HUES6 (cell line): ENCODE data around the gene SUPT3H.

ENCODE experiments used
- H3K27ac ChIP-seq: 2 replicates; pipeline ENCODE4 v1.7.0; 2013; ENCODE audit warnings: low read depth, mild to moderate bottlenecking, low read length, inconsistent platforms
- H3K27me3 ChIP-seq: 2 replicates; pipeline ENCODE4 v1.6.1; 2013; ENCODE audit warnings: low read length; ENCODE audit not compliant: control insufficient read depth, insufficient read depth
- H3K36me3 ChIP-seq: 2 replicates; pipeline ENCODE4 v1.6.1; 2013; ENCODE audit warnings: low read length; ENCODE audit not compliant: control insufficient read depth, insufficient read depth
- H3K4me1 ChIP-seq: 2 replicates; pipeline ENCODE4 v1.6.1; 2013; ENCODE audit warnings: low read length; ENCODE audit not compliant: control insufficient read depth, insufficient read depth
- H3K4me3 ChIP-seq: 2 replicates; pipeline ENCODE4 v1.5.1; 2013; ENCODE audit warnings: low read depth, low read length
- H3K9ac ChIP-seq: one replicate; pipeline ENCODE4 v1.6.1; 2013; ENCODE audit warnings: mild to moderate bottlenecking, low read length
- H3K9me3 ChIP-seq: 2 replicates; pipeline ENCODE4 v1.6.1; 2013; ENCODE audit warnings: low read depth, low read length; ENCODE audit not compliant: control insufficient read depth, insufficient read depth

The SUPT3H gene

GRCh38 chr6:45002390-45003105 lies 375.2 kb downstream of the SUPT3H start:
- H3K9ac ChIP-seq: no peak overlapping the region
- H3K27ac ChIP-seq: no peak overlapping the region
- H3K27me3 ChIP-seq: no peaks in the 10 kb centered on the region

DNA sequence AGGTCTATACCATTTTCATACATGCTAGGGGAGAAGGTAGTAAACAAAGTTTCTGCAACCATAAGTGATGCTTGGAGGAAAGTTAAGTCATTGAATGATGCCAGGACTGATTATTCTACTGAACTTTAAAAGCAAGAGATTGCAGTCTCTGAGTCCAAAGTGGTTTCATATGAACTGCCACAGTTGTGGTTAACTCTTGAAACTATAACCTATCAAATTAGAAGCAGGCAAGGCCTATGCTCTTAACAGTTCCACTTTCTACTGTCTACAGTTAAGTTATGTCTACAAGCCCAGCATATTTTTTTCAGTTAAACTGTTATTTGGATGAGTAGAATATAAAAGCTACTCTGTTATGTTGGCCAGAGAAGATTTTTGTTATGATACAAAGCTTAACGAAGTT lies 376.1 kb downstream of the SUPT3H start:
- Histone ChIP-seq H3K4me1 (no peaks in the 10 kb centered on the region), H3K9ac (no peak overlapping the region), H3K9me3 (no peaks in the 10 kb centered on the region; the same call in 1 of the 2 replicates), H3K4me3 (no peak overlapping the region), H3K27me3 (no peaks in the 10 kb centered on the region), H3K36me3 (no peaks in the 10 kb centered on the region), H3K27ac (no peak overlapping the region)

More at GRCh38 chr6:45002390-45003105, 375.2 kb downstream of the SUPT3H start:
- Histone ChIP-seq H3K4me3 (no peak overlapping the region), H3K4me1 (no peaks in the 10 kb centered on the region), H3K36me3 (no peaks in the 10 kb centered on the region), H3K9me3 (no peaks in the 10 kb centered on the region; the same call in 1 of the 2 replicates)

GRCh38 chr6:45000833-45001232 lies 376.9 kb downstream of the SUPT3H start:
- no peak overlapping the region for H3K27ac ChIP-seq
- H3K9ac ChIP-seq: no peak overlapping the region
- no peaks in the 10 kb centered on the region; the same call in 1 of the 2 replicates for H3K9me3 ChIP-seq
- H3K4me1 ChIP-seq: no peaks in the 10 kb centered on the region
- no peak overlapping the region for H3K4me3 ChIP-seq
- no peaks in the 10 kb centered on the region for H3K36me3 ChIP-seq
- no peaks in the 10 kb centered on the region for H3K27me3 ChIP-seq

DNA sequence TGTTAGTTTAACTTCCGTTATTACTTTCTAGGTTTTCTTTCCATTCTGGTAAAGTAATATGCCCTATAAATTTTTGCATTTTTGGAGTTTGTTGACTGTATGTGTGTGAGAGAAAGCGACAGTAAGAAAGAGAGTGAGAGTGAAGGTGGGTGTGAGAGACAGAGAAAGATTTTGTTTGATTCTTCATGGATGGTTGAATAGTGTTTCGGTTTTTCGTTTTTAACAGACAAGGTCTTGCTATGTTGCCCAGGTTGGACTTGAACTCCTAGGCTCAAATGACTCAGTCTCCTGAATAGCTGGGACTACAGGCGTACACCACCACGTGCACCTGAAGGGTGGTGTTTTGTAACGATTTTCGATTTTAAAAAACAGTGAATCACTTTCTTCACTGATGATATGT lies 378.7 kb downstream of the SUPT3H start:
- Histone ChIP-seq H3K36me3 (no peaks in the 10 kb centered on the region), H3K9ac (no peak overlapping the region), H3K27me3 (no peaks in the 10 kb centered on the region), H3K4me3 (no peak overlapping the region), H3K9me3 (no peaks in the 10 kb centered on the region), H3K4me1 (no peaks in the 10 kb centered on the region), H3K27ac (no peak overlapping the region)

- H3K4me3 ChIP-seq: no peak overlapping the region
- no peaks in the 10 kb centered on the region for H3K4me1 ChIP-seq
- no peak overlapping the region for H3K27ac ChIP-seq
Observed at GRCh38 chr6:44995486-44996132, 382.1 kb downstream of the SUPT3H start.

DNA sequence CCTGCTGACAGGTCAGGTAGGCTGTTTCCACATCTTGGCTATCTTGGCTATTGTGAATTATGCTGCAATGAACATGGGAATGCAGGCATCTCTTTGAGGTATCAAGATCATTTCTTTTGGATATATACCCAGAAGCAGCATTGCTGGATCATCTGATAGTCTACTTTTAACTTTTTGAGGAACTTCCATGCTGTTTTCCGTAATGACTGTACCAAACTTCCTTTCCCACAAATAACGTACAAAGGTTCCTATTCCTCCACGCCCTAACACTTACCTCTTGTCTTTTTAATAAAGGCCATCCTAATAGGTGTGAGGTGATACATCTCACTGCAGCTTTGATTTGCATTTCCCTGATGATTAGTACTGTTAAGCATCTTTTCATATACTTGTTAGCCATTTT lies 388.3 kb downstream of the SUPT3H start:
- H3K36me3 ChIP-seq: no peaks in the 10 kb centered on the region
- H3K27me3 ChIP-seq: no peaks in the 10 kb centered on the region
- H3K4me1 ChIP-seq: no peaks in the 10 kb centered on the region
- H3K27ac ChIP-seq: no peak overlapping the region
- no peaks in the 10 kb centered on the region for H3K9me3 ChIP-seq
- H3K4me3 ChIP-seq: no peak overlapping the region
- H3K9ac ChIP-seq: no peak overlapping the region

More at GRCh38 chr6:44995486-44996132, 382.1 kb downstream of the SUPT3H start:
- H3K9ac ChIP-seq: no peak overlapping the region
- no peaks in the 10 kb centered on the region for H3K27me3 ChIP-seq
- no peaks in the 10 kb centered on the region for H3K36me3 ChIP-seq
- H3K9me3 ChIP-seq: no peaks in the 10 kb centered on the region

GRCh38 chr6:44985006-44985405 lies 392.7 kb downstream of the SUPT3H start:
- Histone ChIP-seq H3K27me3 (no peaks in the 10 kb centered on the region), H3K9me3 (no peaks in the 10 kb centered on the region), H3K4me1 (no peaks in the 10 kb centered on the region), H3K27ac (no peak overlapping the region), H3K4me3 (no peak overlapping the region), H3K9ac (no peak overlapping the region), H3K36me3 (no peaks in the 10 kb centered on the region)

GRCh38 chr6:44983467-44984365 lies 394.0 kb downstream of the SUPT3H start:
- Histone ChIP-seq H3K4me3 (no peak overlapping the region), H3K27me3 (no peaks in the 10 kb centered on the region), H3K9me3 (no peaks in the 10 kb centered on the region), H3K36me3 (no peaks in the 10 kb centered on the region), H3K27ac (no peak overlapping the region), H3K9ac (no peak overlapping the region), H3K4me1 (no peaks in the 10 kb centered on the region)

GRCh38 chr6:44980841-44981240 lies 396.9 kb downstream of the SUPT3H start:
- Histone ChIP-seq H3K27ac (no peak overlapping the region), H3K9ac (no peak overlapping the region), H3K4me1 (no peaks in the 10 kb centered on the region), H3K4me3 (no peak overlapping the region), H3K36me3 (no peaks in the 10 kb centered on the region), H3K27me3 (no peaks in the 10 kb centered on the region), H3K9me3 (no peaks in the 10 kb centered on the region)

DNA sequence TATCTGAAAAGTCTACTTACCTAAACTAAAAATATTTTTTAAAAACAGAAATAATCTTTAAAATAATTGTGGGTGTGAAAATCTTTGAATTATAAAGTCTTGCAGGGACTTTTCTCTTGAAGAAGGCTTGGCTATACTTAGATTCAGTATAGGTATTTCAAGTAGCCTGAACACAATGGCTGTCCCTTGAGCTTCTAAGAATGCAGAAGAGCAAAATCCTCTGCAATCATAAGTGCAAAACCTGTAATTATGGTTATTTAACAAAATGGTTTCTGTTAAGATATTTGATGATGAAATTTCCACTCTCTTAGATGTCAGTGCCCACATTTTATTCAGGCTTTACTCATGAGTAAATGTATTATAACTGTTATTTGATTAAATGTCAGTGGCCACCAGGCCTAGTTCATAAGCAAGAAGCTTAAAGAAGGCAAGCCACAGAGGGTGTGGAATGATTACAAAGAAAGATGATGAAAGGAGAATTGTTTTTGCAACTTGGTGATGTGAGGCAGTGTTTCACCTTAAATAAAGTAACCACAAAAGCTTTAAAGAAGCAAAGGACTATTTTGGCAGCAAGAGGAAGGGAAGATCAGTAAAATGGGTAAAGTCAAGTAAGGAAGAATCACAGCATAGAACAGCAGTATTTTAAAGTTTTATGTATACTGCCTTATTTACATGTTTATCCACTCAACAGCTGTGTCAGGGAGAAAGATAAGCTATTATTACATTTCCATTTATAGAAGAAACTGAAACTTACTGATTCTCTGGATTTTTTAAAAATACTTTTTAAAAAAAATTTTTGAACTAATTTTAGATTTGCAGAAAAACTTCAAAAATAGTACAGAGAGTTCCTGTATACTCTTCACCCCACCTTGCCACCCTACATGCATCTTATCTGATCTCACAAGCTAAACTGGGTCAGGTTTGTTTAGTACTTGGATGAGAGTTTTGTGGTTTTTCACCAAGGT lies 400.8 kb downstream of the SUPT3H start:
- Histone ChIP-seq H3K4me3 (no peak overlapping the region), H3K36me3 (peaks cover 4% of the 10 kb centered on the region; the same call in 1 of the 2 replicates), H3K27ac (no peak overlapping the region), H3K27me3 (no peaks in the 10 kb centered on the region), H3K4me1 (no peaks in the 10 kb centered on the region), H3K9ac (no peak overlapping the region), H3K9me3 (peaks cover 27% of the 10 kb centered on the region)
